ENCODE measurements around the gene TMEM109. TPM values are rescaled to one million over a fixed set of nuclear protein-coding genes. Genes with fewer than 3 reads are reported as not detected.

The TMEM109 gene
- total RNA-seq, 4 donors from 2014 or later = 61.9 to 105 (median 96.0) TPM

- intact Hi-C loops (cut with DNase I) = no loop called here
- TF ChIP-seq CTCF (IDR thresholded peaks at IDR 0.05) (no peak), POLR2A (IDR thresholded peaks at IDR 0.05) (no peak)
- 92 to 100% methylated on average over 1 to 2 of the region's 4 CpGs for WGBS, 2 donors
- H3K4me1 ChIP-seq = peaks cover 0 to 7% of the 10 kb centered on the region in 2 donors
- no peaks in the 10 kb centered on the region for H3K36me3 ChIP-seq
- H3K4me3 ChIP-seq (replicated peaks in 1 of 3) = no peak overlapping the region
- no peak for DNase-seq
- H3K27me3 ChIP-seq = no peaks in the 10 kb centered on the region
- no peaks in the 10 kb centered on the region for H3K9me3 ChIP-seq
- H3K27ac ChIP-seq = no peak overlapping the region
Observed at GRCh38 chr11:60930394-60930793, 16.4 kb downstream of the TMEM109 start.

- 62 to 66% methylated on average over 9 of the region's 9 CpGs for WGBS, 2 donors
- Histone ChIP-seq H3K4me3 (replicated peaks in 1 of 3) (no peak overlapping the region), H3K27ac (no peak overlapping the region), H3K27me3 (no peaks in the 10 kb centered on the region), H3K9me3 (no peaks in the 10 kb centered on the region), H3K4me1 (peaks cover 0 to 11% of the 10 kb centered on the region in 2 donors), H3K36me3 (no peaks in the 10 kb centered on the region)
- intact Hi-C loops (cut with DNase I) = no loop called here
- peak in 1 of 2 donors; percentile 42 for DNase-seq
- TF ChIP-seq POLR2A (IDR thresholded peaks at IDR 0.05) (no peak), CTCF (IDR thresholded peaks at IDR 0.05) (no peak)
Observed at GRCh38 chr11:60931917-60932316, 18.0 kb downstream of the TMEM109 start.

GRCh38 chr11:60932605-60933356 lies 18.8 kb downstream of the TMEM109 start:
- no peaks in the 10 kb centered on the region for H3K36me3 ChIP-seq

GRCh38 chr11:60933416-60934123 lies 19.6 kb downstream of the TMEM109 start:
- DNase-seq = no peak
- intact Hi-C loops (cut with DNase I) = no loop called here

More at GRCh38 chr11:60932605-60933356, 18.8 kb downstream of the TMEM109 start:
- H3K9me3 ChIP-seq = no peaks in the 10 kb centered on the region
- DNase-seq = no peak
- H3K4me3 ChIP-seq (replicated peaks in 1 of 3) = no peak overlapping the region
- intact Hi-C loops (cut with DNase I) = no loop called here
- no peak for TF ChIP-seq CTCF (IDR thresholded peaks at IDR 0.05)
- TF ChIP-seq POLR2A (IDR thresholded peaks at IDR 0.05) = no peak
- no peaks in the 10 kb centered on the region for H3K27me3 ChIP-seq
- 84 to 89% methylated on average over 5 of the region's 5 CpGs for WGBS, 2 donors
- no peak overlapping the region for H3K27ac ChIP-seq
- peaks cover 0 to 4% of the 10 kb centered on the region in 2 donors for H3K4me1 ChIP-seq

More at GRCh38 chr11:60933416-60934123, 19.6 kb downstream of the TMEM109 start:
- Histone ChIP-seq H3K36me3 (no peaks in the 10 kb centered on the region), H3K9me3 (no peaks in the 10 kb centered on the region), H3K4me1 (peaks cover 0 to 4% of the 10 kb centered on the region in 2 donors), H3K4me3 (replicated peaks in 1 of 3) (no peak overlapping the region), H3K27me3 (no peaks in the 10 kb centered on the region), H3K27ac (no peak overlapping the region)
- WGBS, 2 donors = 91 to 95% methylated on average over 24 to 29 of the region's 37 CpGs
- no peak for TF ChIP-seq CTCF (IDR thresholded peaks at IDR 0.05)
- no peak for TF ChIP-seq POLR2A (IDR thresholded peaks at IDR 0.05)

Data from thyroid gland (tissue), 4 donors.